ENCODE results near the gene SLC6A19.
A peak's percentile ranks its signal among the peaks of the same experiment; 100 is the strongest.

SLC6A19 gene

DNA sequence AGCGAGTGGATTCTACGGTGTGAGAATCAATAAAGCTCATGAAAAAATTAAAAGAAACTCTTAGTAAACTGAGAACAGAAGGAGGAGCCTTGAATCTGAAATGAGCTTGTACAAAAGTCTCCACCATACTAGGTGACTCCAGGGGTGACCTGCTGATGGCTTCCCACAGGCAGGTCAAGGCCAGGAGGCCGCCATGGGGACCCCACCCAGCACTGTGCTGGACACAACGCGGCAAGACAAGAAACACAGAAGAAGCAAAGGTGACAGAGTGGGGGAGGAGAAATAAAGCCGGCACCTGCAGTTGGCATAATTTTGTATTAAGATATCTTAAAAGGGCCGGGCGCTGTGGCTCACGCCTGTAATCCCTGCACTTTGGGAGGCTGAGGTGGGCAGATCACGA, 12.1 kb upstream of the SLC6A19 start:
- ChIA-PET CTCF (no interaction called here), POLR2A (no interaction called here)
- WGBS (ENCODE audit: insufficient coverage): 96% methylated on average over 9 of the region's 10 CpGs

DNA sequence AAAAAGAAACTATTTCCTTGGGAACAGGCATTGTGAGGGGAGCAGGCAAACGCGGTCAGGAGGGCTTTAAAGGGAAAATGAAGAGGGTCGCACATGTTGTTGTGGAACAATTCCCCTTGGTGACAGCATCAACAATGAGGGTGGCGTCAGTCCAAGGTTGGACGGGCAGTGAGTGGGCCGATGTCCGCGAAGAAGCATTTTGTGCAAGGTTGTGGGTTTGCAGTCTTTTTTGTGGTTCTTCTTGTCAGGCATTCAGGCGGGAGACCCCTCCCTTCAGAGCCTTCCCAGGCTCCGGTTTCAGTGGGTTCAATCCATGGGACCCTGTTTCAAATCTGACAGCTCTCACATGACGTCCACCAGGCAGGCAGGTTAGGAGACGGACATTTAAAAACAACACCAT, 11.1 kb upstream of the SLC6A19 start:
- peaks cover 0 to 4% (median 2%) of the 10 kb centered on the region in 4 experiments for H3K4me1 ChIP-seq (ENCODE audit: control extremely low read depth in 1 of 4, control insufficient read depth in 4 of 4, insufficient read depth in 4 of 4, low read length in 3 of 4)
- ChIA-PET CTCF (no interaction called here), POLR2A (interaction anchor here (0.7 kb wide), 1 partner anchor 438 kb away, joined by 3 read pairs; no protein-coding TSS in a partner anchor)
- 97% methylated on average over 10 of the region's 12 CpGs for whole genome bisulfite sequencing (ENCODE audit: insufficient coverage)
- no peak overlapping the region for H3K27ac ChIP-seq (ENCODE audit: insufficient read depth in 1 of 2, low read depth in 1 of 2, low read length in 2 of 2, poor library complexity in 1 of 2, severe bottlenecking in 2 of 2)
- H3K36me3 ChIP-seq (ENCODE audit: control insufficient read depth in 4 of 4, insufficient read depth in 4 of 4, low read length in 3 of 4): no peaks in the 10 kb centered on the region
- H3K4me3 ChIP-seq (ENCODE audit: control insufficient read depth in 1 of 7, extremely low read depth in 1 of 7, insufficient read depth in 4 of 7, low read depth in 2 of 7, low read length in 6 of 7): no peak overlapping the region
- peaks cover 0 to 2% (median 0%) of the 10 kb centered on the region in 5 experiments for H3K9me3 ChIP-seq (ENCODE audit: control extremely low read depth in 1 of 5, control insufficient read depth in 4 of 5, insufficient read depth in 2 of 5, low read depth in 1 of 5, low read length in 4 of 5)
- DNase-seq: no peak
- peaks cover 0 to 21% (median 2%) of the 10 kb centered on the region in 5 experiments for H3K27me3 ChIP-seq (replicated peaks in 2 of 5; ENCODE audit: control insufficient read depth in 4 of 5, insufficient read depth in 5 of 5, low read length in 4 of 5)

More for the DNA sequence above, 12.1 kb upstream of the SLC6A19 start:
- Histone ChIP-seq H3K4me3 (ENCODE audit: control insufficient read depth in 1 of 7, extremely low read depth in 1 of 7, insufficient read depth in 4 of 7, low read depth in 2 of 7, low read length in 6 of 7) (no peak overlapping the region), H3K27me3 (replicated peaks in 2 of 5; ENCODE audit: control insufficient read depth in 4 of 5, insufficient read depth in 5 of 5, low read length in 4 of 5) (peaks cover 0 to 12% (median 2%) of the 10 kb centered on the region in 5 experiments), H3K36me3 (ENCODE audit: control insufficient read depth in 4 of 4, insufficient read depth in 4 of 4, low read length in 3 of 4) (no peaks in the 10 kb centered on the region), H3K27ac (ENCODE audit: insufficient read depth in 1 of 2, low read depth in 1 of 2, low read length in 2 of 2, poor library complexity in 1 of 2, severe bottlenecking in 2 of 2) (no peak overlapping the region), H3K9me3 (ENCODE audit: control extremely low read depth in 1 of 5, control insufficient read depth in 4 of 5, insufficient read depth in 2 of 5, low read depth in 1 of 5, low read length in 4 of 5) (peaks cover 0 to 1% (median 0%) of the 10 kb centered on the region in 5 experiments), H3K4me1 (ENCODE audit: control extremely low read depth in 1 of 4, control insufficient read depth in 4 of 4, insufficient read depth in 4 of 4, low read length in 3 of 4) (peaks cover 0 to 4% (median 2%) of the 10 kb centered on the region in 4 experiments)
- no peak for DNase-seq

DNA sequence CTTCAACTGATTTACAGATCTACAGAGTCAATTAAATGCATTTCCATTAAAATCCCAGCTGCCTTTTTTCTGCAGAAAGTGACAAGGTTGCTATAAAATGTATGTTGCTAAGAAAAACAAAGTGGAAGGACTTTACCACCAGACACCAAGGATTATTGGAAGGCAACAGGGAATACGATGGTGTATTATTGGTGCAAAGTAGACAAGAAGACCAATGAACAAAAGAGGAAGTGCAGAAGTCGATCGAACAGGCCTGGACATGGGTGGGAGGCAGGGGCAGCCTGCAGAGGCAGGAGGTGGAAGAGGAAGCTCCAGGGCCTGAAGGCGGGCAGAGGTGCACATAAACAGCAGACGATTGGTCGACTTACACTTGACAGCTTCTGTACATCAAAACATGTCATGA, 10.6 kb upstream of the SLC6A19 start:
- H3K9me3 ChIP-seq (ENCODE audit: control extremely low read depth in 1 of 5, control insufficient read depth in 4 of 5, insufficient read depth in 2 of 5, low read depth in 1 of 5, low read length in 4 of 5): peaks cover 0 to 2% (median 0%) of the 10 kb centered on the region in 5 experiments
- H3K36me3 ChIP-seq (ENCODE audit: control insufficient read depth in 4 of 4, insufficient read depth in 4 of 4, low read length in 3 of 4): no peaks in the 10 kb centered on the region
- ChIA-PET CTCF (no interaction called here), POLR2A (interaction anchor here (0.7 kb wide), 1 partner anchor 438 kb away, joined by 3 read pairs; no protein-coding TSS in a partner anchor)
- peak overlapping the region in 1 of 7 experiments; percentile 16 for H3K4me3 ChIP-seq (ENCODE audit: control insufficient read depth in 1 of 7, extremely low read depth in 1 of 7, insufficient read depth in 4 of 7, low read depth in 2 of 7, low read length in 6 of 7)
- 0% methylated on average over 3 of the region's 6 CpGs for WGBS (ENCODE audit: insufficient coverage)
- no peak overlapping the region for H3K27ac ChIP-seq (ENCODE audit: insufficient read depth in 1 of 2, low read depth in 1 of 2, low read length in 2 of 2, poor library complexity in 1 of 2, severe bottlenecking in 2 of 2)
- H3K4me1 ChIP-seq (ENCODE audit: control extremely low read depth in 1 of 4, control insufficient read depth in 4 of 4, insufficient read depth in 4 of 4, low read length in 3 of 4): peaks cover 0 to 4% (median 2%) of the 10 kb centered on the region in 4 experiments
- peak; percentile 33 to 55 (median 54) for DNase-seq
- H3K27me3 ChIP-seq (replicated peaks in 2 of 5; ENCODE audit: control insufficient read depth in 4 of 5, insufficient read depth in 5 of 5, low read length in 4 of 5): peaks cover 0 to 26% (median 3%) of the 10 kb centered on the region in 5 experiments

DNA sequence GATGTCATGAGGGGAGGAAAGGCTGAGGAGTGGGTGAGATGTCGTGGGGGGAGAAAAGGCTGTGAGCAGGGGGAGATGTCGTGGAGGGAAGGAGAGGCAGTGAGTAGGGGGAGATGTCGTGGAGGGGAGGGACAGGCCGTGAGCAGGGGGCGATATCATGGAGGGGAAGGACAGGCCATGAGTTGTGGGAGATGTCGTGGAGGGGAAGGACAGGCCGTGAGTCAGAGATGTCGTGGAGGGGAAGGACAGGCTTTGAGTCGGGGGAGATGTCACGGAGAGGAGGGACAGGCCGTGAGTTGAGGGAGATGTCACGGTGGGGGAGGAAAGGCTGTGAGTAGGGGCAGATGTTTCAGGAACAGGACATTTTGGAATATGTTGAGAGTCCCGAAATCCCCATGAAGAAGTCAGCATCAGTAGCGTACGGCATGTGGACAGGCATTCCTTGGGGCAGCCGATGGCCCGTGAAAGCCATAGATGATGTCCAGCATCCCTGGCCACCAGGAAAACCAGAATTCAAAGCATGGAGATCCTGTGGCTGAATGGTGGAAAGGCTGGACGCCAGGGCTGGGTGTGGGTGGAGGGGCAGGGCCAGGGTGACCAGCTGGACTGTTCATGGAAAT, 8.3 kb upstream of the SLC6A19 start:
- H3K36me3 ChIP-seq (ENCODE audit: control insufficient read depth in 4 of 4, insufficient read depth in 4 of 4, low read length in 3 of 4): no peaks in the 10 kb centered on the region
- H3K9me3 ChIP-seq (ENCODE audit: control extremely low read depth in 1 of 5, control insufficient read depth in 4 of 5, insufficient read depth in 2 of 5, low read depth in 1 of 5, low read length in 4 of 5): peaks cover 0 to 2% (median 0%) of the 10 kb centered on the region in 5 experiments
- WGBS (ENCODE audit: insufficient coverage): 80% methylated on average over 17 of the region's 18 CpGs
- ChIA-PET CTCF (no interaction called here), POLR2A (no interaction called here)
- H3K4me1 ChIP-seq (ENCODE audit: control extremely low read depth in 1 of 4, control insufficient read depth in 4 of 4, insufficient read depth in 4 of 4, low read length in 3 of 4): peaks cover 0 to 4% (median 2%) of the 10 kb centered on the region in 4 experiments
- H3K27ac ChIP-seq (ENCODE audit: insufficient read depth in 1 of 2, low read depth in 1 of 2, low read length in 2 of 2, poor library complexity in 1 of 2, severe bottlenecking in 2 of 2): no peak overlapping the region
- DNase-seq: no peak
- H3K4me3 ChIP-seq (ENCODE audit: control insufficient read depth in 1 of 7, extremely low read depth in 1 of 7, insufficient read depth in 4 of 7, low read depth in 2 of 7, low read length in 6 of 7): no peak overlapping the region
- peaks cover 0 to 37% (median 4%) of the 10 kb centered on the region in 5 experiments for H3K27me3 ChIP-seq (replicated peaks in 2 of 5; ENCODE audit: control insufficient read depth in 4 of 5, insufficient read depth in 5 of 5, low read length in 4 of 5)

DNA sequence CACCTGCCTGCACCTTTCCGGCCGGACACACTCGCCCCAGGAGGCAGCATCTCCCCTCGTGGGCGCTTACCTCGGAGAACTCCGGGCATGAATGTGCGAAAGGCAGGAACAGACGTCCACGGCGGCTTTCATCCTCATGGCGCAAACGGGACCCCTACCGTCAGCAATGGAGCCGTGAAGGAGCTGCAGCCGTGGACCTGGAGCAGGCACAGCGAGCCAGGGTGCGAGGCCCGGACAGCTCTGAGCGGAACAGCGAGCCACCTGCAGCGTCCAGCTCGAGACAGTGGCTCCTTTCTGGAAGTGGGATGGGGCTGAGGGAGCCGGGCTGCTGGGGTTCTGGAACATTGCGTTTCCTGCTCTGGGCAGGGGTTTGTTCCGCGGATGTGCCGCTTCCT, 7.8 kb upstream of the SLC6A19 start:
- peaks cover 0 to 42% (median 4%) of the 10 kb centered on the region in 5 experiments for H3K27me3 ChIP-seq (replicated peaks in 2 of 5; ENCODE audit: control insufficient read depth in 4 of 5, insufficient read depth in 5 of 5, low read length in 4 of 5)
- H3K4me3 ChIP-seq (ENCODE audit: control insufficient read depth in 1 of 7, extremely low read depth in 1 of 7, insufficient read depth in 4 of 7, low read depth in 2 of 7, low read length in 6 of 7): no peak overlapping the region
- ChIA-PET CTCF (no interaction called here), POLR2A (no interaction called here)
- no peaks in the 10 kb centered on the region for H3K36me3 ChIP-seq (ENCODE audit: control insufficient read depth in 4 of 4, insufficient read depth in 4 of 4, low read length in 3 of 4)
- peaks cover 0 to 2% (median 0%) of the 10 kb centered on the region in 5 experiments for H3K9me3 ChIP-seq (ENCODE audit: control extremely low read depth in 1 of 5, control insufficient read depth in 4 of 5, insufficient read depth in 2 of 5, low read depth in 1 of 5, low read length in 4 of 5)
- H3K4me1 ChIP-seq (ENCODE audit: control extremely low read depth in 1 of 4, control insufficient read depth in 4 of 4, insufficient read depth in 4 of 4, low read length in 3 of 4): peaks cover 0 to 4% (median 2%) of the 10 kb centered on the region in 4 experiments
- H3K27ac ChIP-seq (ENCODE audit: insufficient read depth in 1 of 2, low read depth in 1 of 2, low read length in 2 of 2, poor library complexity in 1 of 2, severe bottlenecking in 2 of 2): no peak overlapping the region
- 90% methylated on average over 21 of the region's 28 CpGs for WGBS (ENCODE audit: insufficient coverage)
- DNase-seq: no peak

DNA sequence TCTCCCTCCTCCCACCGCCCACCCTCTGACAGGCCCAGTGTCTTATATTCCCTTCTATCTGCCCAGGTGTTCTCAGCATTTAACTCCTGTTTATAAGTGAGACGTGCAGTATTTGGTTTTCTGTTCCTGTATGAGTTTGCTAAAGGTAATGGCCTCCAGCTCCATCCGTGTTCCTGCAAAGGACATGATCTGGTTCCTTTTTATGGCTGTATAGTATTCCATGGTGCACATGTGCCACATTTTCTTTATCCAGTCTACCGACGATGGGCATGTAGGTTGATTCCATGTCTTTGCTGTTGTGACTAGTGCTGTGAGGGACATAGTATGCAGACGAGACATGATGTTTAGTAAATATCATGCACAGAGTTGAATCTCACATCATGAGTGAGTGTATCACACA, 7.0 kb upstream of the SLC6A19 start:
- no peak for DNase-seq
- H3K27me3 ChIP-seq (replicated peaks in 2 of 5; ENCODE audit: control insufficient read depth in 4 of 5, insufficient read depth in 5 of 5, low read length in 4 of 5): peaks cover 0 to 50% (median 4%) of the 10 kb centered on the region in 5 experiments
- peaks cover 0 to 4% (median 2%) of the 10 kb centered on the region in 4 experiments for H3K4me1 ChIP-seq (ENCODE audit: control extremely low read depth in 1 of 4, control insufficient read depth in 4 of 4, insufficient read depth in 4 of 4, low read length in 3 of 4)
- CTCF ChIA-PET: no interaction called here
- 95% methylated on average over 3 of the region's 6 CpGs for WGBS (ENCODE audit: insufficient coverage)
- peaks cover 0 to 2% (median 0%) of the 10 kb centered on the region in 5 experiments for H3K9me3 ChIP-seq (ENCODE audit: control extremely low read depth in 1 of 5, control insufficient read depth in 4 of 5, insufficient read depth in 2 of 5, low read depth in 1 of 5, low read length in 4 of 5)
- no peaks in the 10 kb centered on the region for H3K36me3 ChIP-seq (ENCODE audit: control insufficient read depth in 4 of 4, insufficient read depth in 4 of 4, low read length in 3 of 4)
- H3K27ac ChIP-seq (ENCODE audit: insufficient read depth in 1 of 2, low read depth in 1 of 2, low read length in 2 of 2, poor library complexity in 1 of 2, severe bottlenecking in 2 of 2): no peak overlapping the region
- POLR2A ChIA-PET: no interaction called here
- no peak overlapping the region for H3K4me3 ChIP-seq (ENCODE audit: control insufficient read depth in 1 of 7, extremely low read depth in 1 of 7, insufficient read depth in 4 of 7, low read depth in 2 of 7, low read length in 6 of 7)

DNA sequence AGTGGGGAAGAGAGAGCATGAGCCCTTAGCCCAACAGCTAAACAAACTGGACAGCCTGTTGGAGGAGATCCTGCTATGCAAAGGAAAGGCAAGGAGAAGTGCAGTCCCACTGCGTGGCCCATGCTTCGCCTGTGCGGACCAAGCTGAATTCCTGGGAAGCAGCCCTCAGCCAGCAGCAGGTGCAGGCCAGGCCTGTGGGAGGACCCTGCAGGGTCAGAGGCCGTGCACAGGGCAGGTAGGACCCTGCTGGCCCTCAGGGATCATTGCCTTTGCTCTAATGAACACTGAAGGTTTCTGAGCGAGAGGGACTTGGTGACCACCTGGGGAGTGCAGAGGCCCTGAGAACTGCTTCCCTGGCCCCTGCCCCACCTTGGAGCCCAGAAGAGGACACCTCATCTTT, 6.0 kb upstream of the SLC6A19 start:
- H3K36me3 ChIP-seq (ENCODE audit: control insufficient read depth in 4 of 4, insufficient read depth in 4 of 4, low read length in 3 of 4): no peaks in the 10 kb centered on the region
- DNase-seq: no peak
- no peak overlapping the region for H3K27ac ChIP-seq (ENCODE audit: insufficient read depth in 1 of 2, low read depth in 1 of 2, low read length in 2 of 2, poor library complexity in 1 of 2, severe bottlenecking in 2 of 2)
- WGBS (ENCODE audit: insufficient coverage): 94% methylated on average over 5 of the region's 5 CpGs
- POLR2A ChIA-PET: no interaction called here
- no peak overlapping the region for H3K4me3 ChIP-seq (ENCODE audit: control insufficient read depth in 1 of 7, extremely low read depth in 1 of 7, insufficient read depth in 4 of 7, low read depth in 2 of 7, low read length in 6 of 7)
- H3K27me3 ChIP-seq (replicated peaks in 2 of 5; ENCODE audit: control insufficient read depth in 4 of 5, insufficient read depth in 5 of 5, low read length in 4 of 5): peaks cover 0 to 56% (median 4%) of the 10 kb centered on the region in 5 experiments
- H3K9me3 ChIP-seq (ENCODE audit: control extremely low read depth in 1 of 5, control insufficient read depth in 4 of 5, insufficient read depth in 2 of 5, low read depth in 1 of 5, low read length in 4 of 5): peaks cover 0 to 2% (median 0%) of the 10 kb centered on the region in 5 experiments
- H3K4me1 ChIP-seq (ENCODE audit: control extremely low read depth in 1 of 4, control insufficient read depth in 4 of 4, insufficient read depth in 4 of 4, low read length in 3 of 4): peaks cover 0 to 4% (median 2%) of the 10 kb centered on the region in 4 experiments
- CTCF ChIA-PET: no interaction called here

All from common myeloid progenitor, CD34-positive (primary cell).